ENCODE measurements around the gene THAP4. TPM values are rescaled to one million over a fixed set of nuclear protein-coding genes. Genes with fewer than 3 reads are reported as not detected.

THAP4 gene
- total RNA-seq, 2 donors from 2014 or later: 66.6 to 68.0 TPM

- H3K27me3 ChIP-seq: no peaks in the 10 kb centered on the region
- no peak overlapping the region for H3K27ac ChIP-seq
- H3K9ac ChIP-seq (ENCODE audit: low read depth in 2 of 2, low read length in 2 of 2): no peak overlapping the region
- intact Hi-C loops (cut with DNase I): no loop called here
- no peak for TF ChIP-seq CTCF (IDR thresholded peaks at IDR 0.05)
- H3K36me3 ChIP-seq: peaks cover 19% of the 10 kb centered on the region
- no peaks in the 10 kb centered on the region for H3K4me1 ChIP-seq
- no peaks in the 10 kb centered on the region for H3K9me3 ChIP-seq
- no peak for DNase-seq
- no peak overlapping the region for H3K4me3 ChIP-seq
Measured at GRCh38 chr2:241649404-241649803, 12.4 kb upstream of the THAP4 start.

- H3K9ac ChIP-seq (ENCODE audit: low read depth in 2 of 2, low read length in 2 of 2): no peak overlapping the region
- H3K27me3 ChIP-seq: no peaks in the 10 kb centered on the region
- H3K4me1 ChIP-seq: no peaks in the 10 kb centered on the region
- intact Hi-C loops (cut with DNase I): no loop called here
- peaks cover 17% of the 10 kb centered on the region for H3K36me3 ChIP-seq
- H3K9me3 ChIP-seq: no peaks in the 10 kb centered on the region
- no peak for DNase-seq
- no peak overlapping the region for H3K27ac ChIP-seq
- H3K4me3 ChIP-seq: no peak overlapping the region
- no peak for TF ChIP-seq CTCF (IDR thresholded peaks at IDR 0.05)
Measured at GRCh38 chr2:241648453-241648852, 11.5 kb upstream of the THAP4 start.

- Histone ChIP-seq H3K27ac (no peak overlapping the region), H3K36me3 (no peaks in the 10 kb centered on the region), H3K4me3 (no peak overlapping the region), H3K27me3 (no peaks in the 10 kb centered on the region), H3K9me3 (no peaks in the 10 kb centered on the region), H3K4me1 (no peaks in the 10 kb centered on the region), H3K9ac (ENCODE audit: low read depth in 2 of 2, low read length in 2 of 2) (no peak overlapping the region)
- intact Hi-C loops (cut with DNase I): no loop called here
- TF ChIP-seq CTCF (IDR thresholded peaks at IDR 0.05): no peak
- no peak for DNase-seq
Measured at GRCh38 chr2:241645915-241646645, 9.1 kb upstream of the THAP4 start.

- intact Hi-C loops (cut with DNase I): no loop called here
- Histone ChIP-seq H3K27ac (no peak overlapping the region), H3K4me1 (no peaks in the 10 kb centered on the region), H3K36me3 (no peaks in the 10 kb centered on the region), H3K27me3 (no peaks in the 10 kb centered on the region), H3K4me3 (no peak overlapping the region), H3K9ac (ENCODE audit: low read depth in 2 of 2, low read length in 2 of 2) (no peak overlapping the region), H3K9me3 (no peaks in the 10 kb centered on the region)
- DNase-seq: no peak
- TF ChIP-seq CTCF (IDR thresholded peaks at IDR 0.05): no peak
Measured at GRCh38 chr2:241645056-241645914, 8.3 kb upstream of the THAP4 start.

- Histone ChIP-seq H3K4me1 (peaks cover 11% of the 10 kb centered on the region), H3K9me3 (no peaks in the 10 kb centered on the region), H3K4me3 (no peak overlapping the region), H3K27me3 (no peaks in the 10 kb centered on the region), H3K27ac (no peak overlapping the region), H3K36me3 (no peaks in the 10 kb centered on the region), H3K9ac (ENCODE audit: low read depth in 2 of 2, low read length in 2 of 2) (no peak overlapping the region)
- DNase-seq: no peak
- intact Hi-C loops (cut with DNase I): no loop called here
- TF ChIP-seq CTCF (IDR thresholded peaks at IDR 0.05): no peak
Measured at GRCh38 chr2:241641631-241642030, 4.7 kb upstream of the THAP4 start.
